Parathyroid adenoma (tissue), 2 donors: ENCODE data around the gene LTBP2.

Experiments
- H2AFZ ChIP-seq: fragments of 300-600 bp; sonication (generic); one replicate; pipeline ENCODE4 v1.7.0; 2017; ENCODE audit warnings: antibody characterized with exemption, mild to moderate bottlenecking
- H3K27ac ChIP-seq: fragments of 300-600 bp; sonication (generic); one replicate; pipeline ENCODE4 v1.7.0; 2017
- H3K27me3 ChIP-seq: fragments of 300-600 bp; sonication (generic); one replicate; pipeline ENCODE4 v1.7.0; 2017; ENCODE audit warnings: low read length; ENCODE audit not compliant: control insufficient read depth, insufficient read depth
- H3K36me3 ChIP-seq: fragments of 300-600 bp; sonication (generic); one replicate; pipeline ENCODE4 v1.7.0; 2017; ENCODE audit warnings: low read length; ENCODE audit not compliant: control insufficient read depth, insufficient read depth
- H3K4me1 ChIP-seq: fragments of 300-600 bp; sonication (generic); one replicate; pipeline ENCODE4 v1.7.0; 2017; ENCODE audit warnings: control low read depth
- H3K4me2 ChIP-seq: fragments of 300-600 bp; sonication (generic); one replicate; pipeline ENCODE4 v1.7.0; 2017; ENCODE audit warnings: low read length
- H3K4me3 ChIP-seq: fragments of 300-600 bp; sonication (generic); one replicate; pipeline ENCODE4 v1.7.0; 2017; ENCODE audit warnings: low read depth, low read length
- H3K79me2 ChIP-seq: fragments of 300-600 bp; sonication (generic); one replicate; pipeline ENCODE4 v1.7.0; 2017; ENCODE audit warnings: control low read depth
- H3K9ac ChIP-seq: fragments of 300-600 bp; sonication (generic); one replicate; pipeline ENCODE4 v1.7.0; 2017; ENCODE audit warnings: mild to moderate bottlenecking
- H3K9me3 ChIP-seq: fragments of 300-600 bp; sonication (generic); one replicate; pipeline ENCODE4 v1.7.0; 2017; ENCODE audit warnings: low read length; ENCODE audit not compliant: control insufficient read depth
- CTCF ChIP-seq: fragments of 300-600 bp; sonication (generic); IDR thresholded peaks from one replicate; pipeline ENCODE4 v1.7.0; 2017; ENCODE audit warnings: antibody characterized with exemption, mild to moderate bottlenecking
- donor health status: primary hyperparathyroidism.

The LTBP2 gene

GRCh38 chr14:74563586-74564159 lies 48.4 kb downstream of the LTBP2 start:
- H3K9me3 ChIP-seq, result no peaks in the 10 kb centered on the region
- no peak overlapping the region for H3K4me3 ChIP-seq
- H3K27ac ChIP-seq, result no peak overlapping the region
- H3K9ac ChIP-seq, result no peak overlapping the region
- H3K79me2 ChIP-seq, result no peaks in the 10 kb centered on the region
- H3K4me2 ChIP-seq, result no peak overlapping the region
- H2AFZ ChIP-seq, result no peak overlapping the region
- no peaks in the 10 kb centered on the region for H3K27me3 ChIP-seq
- no peak for TF ChIP-seq CTCF
- no peaks in the 10 kb centered on the region for H3K36me3 ChIP-seq
- H3K4me1 ChIP-seq, result peaks cover 5% of the 10 kb centered on the region

DNA sequence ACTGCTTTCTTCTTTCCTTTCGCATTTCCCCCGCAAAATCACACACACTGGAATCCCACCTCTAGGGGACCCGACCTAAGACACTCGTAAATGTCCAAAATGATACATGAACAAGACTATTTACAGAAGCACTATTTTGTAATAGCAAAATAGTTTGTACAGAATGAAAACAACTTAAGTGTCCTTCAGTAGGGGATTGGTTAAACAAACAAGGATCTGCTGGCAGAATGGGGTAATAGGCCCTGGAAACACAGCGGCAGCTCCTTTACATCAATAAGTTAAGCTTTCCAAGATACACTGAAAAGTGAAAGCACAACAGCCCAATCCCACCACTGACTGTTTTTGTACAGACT lies 48.8 kb downstream of the LTBP2 start:
- no peak overlapping the region for H3K27ac ChIP-seq
- peaks cover 5% of the 10 kb centered on the region for H3K4me1 ChIP-seq
- H3K27me3 ChIP-seq, result no peaks in the 10 kb centered on the region
- H3K9ac ChIP-seq, result no peak overlapping the region
- H2AFZ ChIP-seq, result peak overlapping the region; percentile 36
- no peaks in the 10 kb centered on the region for H3K36me3 ChIP-seq
- no peak for TF ChIP-seq CTCF
- H3K79me2 ChIP-seq, result no peaks in the 10 kb centered on the region
- H3K4me2 ChIP-seq, result no peak overlapping the region
- no peaks in the 10 kb centered on the region for H3K9me3 ChIP-seq
- no peak overlapping the region for H3K4me3 ChIP-seq

GRCh38 chr14:74562515-74563232 lies 49.4 kb downstream of the LTBP2 start:
- no peaks in the 10 kb centered on the region for H3K36me3 ChIP-seq
- peaks cover 5% of the 10 kb centered on the region for H3K4me1 ChIP-seq
- H3K4me2 ChIP-seq, result no peak overlapping the region
- H3K9me3 ChIP-seq, result no peaks in the 10 kb centered on the region
- no peak overlapping the region for H3K9ac ChIP-seq
- H2AFZ ChIP-seq, result peak overlapping the region; percentile 36
- TF ChIP-seq CTCF, result no peak
- no peaks in the 10 kb centered on the region for H3K27me3 ChIP-seq
- no peaks in the 10 kb centered on the region for H3K79me2 ChIP-seq
- H3K27ac ChIP-seq, result no peak overlapping the region
- H3K4me3 ChIP-seq, result no peak overlapping the region

DNA sequence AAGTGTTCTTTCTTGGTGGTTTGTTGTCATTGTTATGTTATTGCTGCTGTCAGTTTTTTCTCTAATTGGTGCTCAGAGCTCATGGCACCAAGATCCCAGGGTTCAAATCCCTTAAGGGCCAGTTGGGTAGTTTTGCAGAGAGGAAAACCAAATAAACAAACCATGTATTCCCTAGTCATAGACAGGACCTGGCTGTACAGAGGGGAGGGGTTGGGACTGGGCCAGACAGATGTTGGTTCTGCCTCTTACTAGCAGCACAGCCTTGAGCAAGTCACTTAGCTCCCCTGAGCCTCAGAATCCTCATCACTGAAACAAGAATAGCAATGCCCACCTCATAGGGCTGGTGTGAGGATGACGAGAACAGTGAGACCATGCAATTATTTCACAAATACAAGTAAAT lies 53.4 kb downstream of the LTBP2 start:
- TF ChIP-seq CTCF, result no peak
- no peaks in the 10 kb centered on the region for H3K27me3 ChIP-seq
- no peak overlapping the region for H2AFZ ChIP-seq
- H3K4me1 ChIP-seq, result peaks cover 5% of the 10 kb centered on the region
- H3K9me3 ChIP-seq, result no peaks in the 10 kb centered on the region
- H3K36me3 ChIP-seq, result no peaks in the 10 kb centered on the region
- H3K4me3 ChIP-seq, result no peak overlapping the region
- H3K27ac ChIP-seq, result no peak overlapping the region
- no peak overlapping the region for H3K9ac ChIP-seq
- no peak overlapping the region for H3K4me2 ChIP-seq
- H3K79me2 ChIP-seq, result no peaks in the 10 kb centered on the region

DNA sequence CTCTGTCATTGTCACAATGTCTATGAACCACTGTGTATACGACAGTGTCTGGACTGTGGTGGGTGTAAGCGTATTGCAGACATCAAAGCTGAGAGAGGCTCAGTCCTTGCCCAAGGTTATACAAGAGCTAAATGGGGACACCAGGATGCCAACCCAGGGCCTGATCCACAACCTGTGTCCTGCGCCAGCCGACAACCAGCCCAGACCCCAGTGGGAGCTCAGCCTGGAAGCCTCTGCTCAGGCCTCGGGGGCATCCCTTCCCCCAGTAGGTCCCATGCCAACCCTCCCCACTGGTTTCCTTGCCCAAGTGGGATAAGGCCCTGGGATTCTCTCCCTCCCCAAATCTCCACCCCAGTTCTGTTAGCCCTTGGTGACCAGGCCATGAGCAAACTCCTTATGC lies 54.3 kb downstream of the LTBP2 start:
- Histone ChIP-seq H3K27me3 (no peaks in the 10 kb centered on the region), H3K36me3 (no peaks in the 10 kb centered on the region), H3K27ac (no peak overlapping the region), H3K4me2 (no peak overlapping the region), H2AFZ (no peak overlapping the region), H3K79me2 (no peaks in the 10 kb centered on the region), H3K9ac (no peak overlapping the region), H3K4me1 (peaks cover 3% of the 10 kb centered on the region), H3K9me3 (no peaks in the 10 kb centered on the region), H3K4me3 (no peak overlapping the region)
- TF ChIP-seq CTCF, result no peak
